Measurements from ENCODE around the gene DYRK1B.

DYRK1B gene

GRCh38 chr19:39845584-39845932, 11.6 kb upstream of the DYRK1B start (continued):
- TF ChIP-seq KLF16 (tag by site-specific recombination; IDR thresholded peaks at IDR 0.05), result peak; percentile 61; the same call in 1 of the 2 replicates
- TF ChIP-seq GLIS1 (tag by site-specific recombination; IDR thresholded peaks at IDR 0.05), result peak; percentile 80
- no peak for TF ChIP-seq ZNF549 (tag by site-specific recombination; IDR thresholded peaks at IDR 0.05)
- no peak for TF ChIP-seq ZNF664 (tag by site-specific recombination; IDR thresholded peaks at IDR 0.05)
- peak; percentile 25; the same call in 1 of the 2 replicates for TF ChIP-seq PRDM10 (tag by site-specific recombination; IDR thresholded peaks at IDR 0.05)
- no peak for TF ChIP-seq TCF7L2 (IDR thresholded peaks at IDR 0.05; ENCODE audit: borderline replicate concordance, low read depth, low read length)
- no peak for TF ChIP-seq YY1 (tag by site-specific recombination; IDR thresholded peaks at IDR 0.05)
- no peak for TF ChIP-seq MEIS1 (CRISPR knock-in tag; IDR thresholded peaks at IDR 0.05; ENCODE audit: borderline replicate concordance)
- TF ChIP-seq ZNF155 (tag by site-specific recombination; IDR thresholded peaks at IDR 0.05), result no peak
- TF ChIP-seq ZNF707 (tag by site-specific recombination; IDR thresholded peaks at IDR 0.05), result no peak
- no peak for TF ChIP-seq ZNF521 (tag by site-specific recombination; IDR thresholded peaks at IDR 0.05)
- TF ChIP-seq ZSCAN5A (tag by site-specific recombination; IDR thresholded peaks at IDR 0.05), result no peak
- TF ChIP-seq PRDM2 (tag by site-specific recombination; IDR thresholded peaks at IDR 0.05; ENCODE audit: borderline replicate concordance), result peak; percentile 77; the same call in 1 of the 2 replicates
- TF ChIP-seq ZNF621 (tag by site-specific recombination; IDR thresholded peaks at IDR 0.05), result no peak
- TF ChIP-seq ZXDB (tag by site-specific recombination; IDR thresholded peaks at IDR 0.05), result peak; percentile 47; the same call in 1 of the 2 replicates
- TF ChIP-seq ZNF426 (tag by site-specific recombination; IDR thresholded peaks at IDR 0.05), result no peak
- TF ChIP-seq INSM2 (tag by site-specific recombination; IDR thresholded peaks at IDR 0.05), result no peak
- TF ChIP-seq ZNF449 (tag by site-specific recombination; IDR thresholded peaks at IDR 0.05), result peak; percentile 92
- TF ChIP-seq ZNF311 (tag by site-specific recombination; IDR thresholded peaks at IDR 0.05; ENCODE audit: borderline replicate concordance), result no peak
- no peak for TF ChIP-seq ZFP41 (tag by site-specific recombination; IDR thresholded peaks at IDR 0.05; ENCODE audit: borderline replicate concordance)
- TF ChIP-seq ZNF2 (tag by site-specific recombination; IDR thresholded peaks at IDR 0.05), result 0 out of 2 replicates have a peak, but pooled peaks have one; percentile 24
- no peak for TF ChIP-seq ZNF571 (tag by site-specific recombination; IDR thresholded peaks at IDR 0.05)
- no peak for TF ChIP-seq ZNF175 (tag by site-specific recombination; IDR thresholded peaks at IDR 0.05)
- no peak for TF ChIP-seq ZEB2 (tag by site-specific recombination; IDR thresholded peaks at IDR 0.05)
